K562 (cell line): ENCODE results near the gene C3orf80. TPM values are rescaled to one million over a fixed set of nuclear protein-coding genes. Genes with fewer than 3 reads are reported as not detected.

Experiments used
- ATAC-seq: fragments of 200-7000 bp; cut with Tn5 transposase; 3 replicates; pipeline ENCODE4 v1.9.1; 2020; ENCODE audit warnings: moderate library complexity
- BruUV-seq: library from RNA; stranded (reverse); fragments of 400-500 nt; replicated peaks from 2 replicates; lab custom pipeline; 2021; lab: Mats Ljungman, UMichigan
- CTCF ChIA-PET: fragments of 300-600 bp; formaldehyde crosslinking; extraction: SDS; loops from one replicate; lab custom pipeline; 2021; ENCODE audit warnings: low intra/inter-chr PET ratio; lab: Yijun Ruan, JAX
- POLR2A ChIA-PET: fragments of 300-600, 350-650 bp; sonication (Branson Sonifier 250); formaldehyde crosslinking; extraction: SDS; loops from one replicate; lab custom pipeline; 2021; ENCODE audit warnings: antibody characterized with exemption, inconsistent platforms; lab: Yijun Ruan, JAX
- DNase-seq, 4 experiments: peaks; one replicate each; pipeline versions ENCODE4 v3.0.0 to v3.0.0-alpha.2; 2011 to 2018; ENCODE audit warnings: low spot score in 3 of 4, mixed read lengths in 3 of 4; ENCODE audit errors: extremely low read depth in 1 of 4
- FAIRE-seq: peaks from 2 replicates; lab custom pipeline; 2011; peaks lifted over from hg19 to GRCh38; lab: Jason Lieb, UNC
- H2AFZ ChIP-seq: 2 replicates; pipeline ENCODE4 v1.6.0; 2011; ENCODE audit warnings: low read depth, low read length, control low read depth, inconsistent platforms
- H3K27ac ChIP-seq: fragments of 200-600 bp; 3 replicates; pipeline ENCODE4 v1.8.0; 2011; ENCODE audit warnings: low read depth, mild to moderate bottlenecking, control low read depth, inconsistent platforms, low read length, moderate library complexity, mixed read lengths; ENCODE audit errors: extremely low read depth
- H3K27me3 ChIP-seq, 2 experiments: fragments of 300-600 bp in 1 of 2; 2 replicates in 1 of 2; 3 replicates in 1 of 2; pipeline versions ENCODE4 v1.6.0 to v1.8.0; 2011; ENCODE audit warnings: inconsistent platforms in 2 of 2, low read length in 2 of 2, mild to moderate bottlenecking in 1 of 2, mixed read lengths in 1 of 2, moderate library complexity in 1 of 2; ENCODE audit not compliant: control insufficient read depth in 2 of 2, insufficient read depth in 2 of 2
- H3K36me3 ChIP-seq: fragments of 300-600 bp; 3 replicates; pipeline ENCODE4 v1.8.0; 2011; ENCODE audit warnings: mild to moderate bottlenecking, low read length, inconsistent platforms; ENCODE audit not compliant: control insufficient read depth, insufficient read depth
- H3K4me1 ChIP-seq, 2 experiments: fragments of 200-600 bp in 1 of 2; replicated peaks in 1 of 2; 2 replicates in 1 of 2; 3 replicates in 1 of 2; pipeline versions ENCODE4 v1.5.1 to v1.8.0; 2011; ENCODE audit warnings: inconsistent platforms in 2 of 2, low read length in 2 of 2, mild to moderate bottlenecking in 1 of 2, mixed read lengths in 1 of 2, moderate library complexity in 1 of 2; ENCODE audit not compliant: control insufficient read depth in 2 of 2, insufficient read depth in 2 of 2
- H3K4me2 ChIP-seq: 2 replicates; pipeline ENCODE4 v1.6.1; 2011; ENCODE audit warnings: low read length, control low read depth, inconsistent platforms, mixed read lengths; ENCODE audit not compliant: insufficient read depth
- H3K4me3 ChIP-seq: fragments of 200-600 bp; sonication (generic), shearing (Covaris generic); 2 replicates; pipeline ENCODE4 v1.5.1; 2016; ENCODE audit warnings: control low read depth, inconsistent platforms
- H3K79me2 ChIP-seq: fragments of 200-600 bp; 3 replicates; pipeline ENCODE4 v1.8.0; 2011; ENCODE audit warnings: low read length, inconsistent platforms; ENCODE audit not compliant: control insufficient read depth, insufficient read depth
- H3K9ac ChIP-seq, 2 experiments: 2 replicates each; pipeline versions ENCODE4 v1.6.0 to v1.6.1; 2011; ENCODE audit warnings: low read depth in 2 of 2, low read length in 2 of 2, control low read depth in 1 of 2, inconsistent platforms in 1 of 2, mild to moderate bottlenecking in 1 of 2, mixed read lengths in 1 of 2; ENCODE audit not compliant: insufficient read depth in 1 of 2
- H3K9me1 ChIP-seq: one replicate; pipeline ENCODE4 v1.6.0; 2011; ENCODE audit warnings: inconsistent platforms, mild to moderate bottlenecking, low read length, moderate library complexity; ENCODE audit not compliant: control insufficient read depth, insufficient read depth
- H3K9me3 ChIP-seq: replicated peaks from 2 replicates; pipeline ENCODE4 v1.5.1; 2011; ENCODE audit warnings: low read depth, low read length, inconsistent platforms; ENCODE audit not compliant: control insufficient read depth, insufficient read depth
- H4K20me1 ChIP-seq: replicated peaks from 2 replicates; pipeline ENCODE4 v1.6.1; 2011; ENCODE audit warnings: low read length, inconsistent platforms, mixed read lengths; ENCODE audit not compliant: control insufficient read depth, insufficient read depth
- CBX3 ChIP-seq, 2 experiments: IDR thresholded peaks; 1 replicate in 1 of 2; 2 replicates in 1 of 2; pipeline ENCODE4 v1.6.1; 2012; ENCODE audit warnings: inconsistent platforms in 2 of 2, low read length in 2 of 2, borderline replicate concordance in 1 of 2, control low read depth in 1 of 2
- FOXM1 ChIP-seq, 2 experiments: fragments of 450-650 bp in 1 of 2; sonication (generic) in 1 of 2; formaldehyde crosslinking in 1 of 2; IDR thresholded peaks; 2 replicates each; pipeline versions ENCODE4 v1.6.1 to v1.9.0; 2017 to 2022; ENCODE audit warnings: low read depth in 2 of 2, mild to moderate bottlenecking in 2 of 2, missing genetic modification reagents in 1 of 2, moderate library complexity in 1 of 2
- MLLT1 ChIP-seq, 2 experiments: fragments of 450-650 bp; IDR thresholded peaks; 2 replicates each; pipeline ENCODE4 v1.6.1; 2016
- NFATC3 ChIP-seq: fragments of 450-650 bp; IDR thresholded peaks from 2 replicates; pipeline ENCODE4 v1.6.1; 2017; ENCODE audit warnings: mild to moderate bottlenecking
- NONO ChIP-seq, 2 experiments: fragments of 200-400 bp in 1 of 2; fragments of 450-650 bp in 1 of 2; formaldehyde crosslinking in 1 of 2; IDR thresholded peaks; 2 replicates each; pipeline ENCODE4 v1.6.1; 2017; ENCODE audit warnings: low read depth in 2 of 2, mild to moderate bottlenecking in 2 of 2, moderate library complexity in 2 of 2, low read length in 1 of 2
- PATZ1 ChIP-seq: fragments of 250-450 bp; sonication (Bioruptor Pico); IDR thresholded peaks from 2 replicates; pipeline ENCODE4 v1.5.0; 2020; ENCODE audit warnings: mild to moderate bottlenecking, borderline replicate concordance
- SIN3A ChIP-seq, 2 experiments: fragments of 150-350 bp in 1 of 2; IDR thresholded peaks; 2 replicates each; pipeline ENCODE4 v1.6.1; 2011 to 2016; ENCODE audit warnings: borderline replicate concordance in 2 of 2, low read depth in 2 of 2, low read length in 2 of 2, mild to moderate bottlenecking in 2 of 2, moderate library complexity in 2 of 2; ENCODE audit not compliant: control insufficient read depth in 1 of 2
- YY1 ChIP-seq, 3 experiments: IDR thresholded peaks; 2 replicates each; pipeline ENCODE4 v1.6.1; 2011; ENCODE audit warnings: low read length in 2 of 3, mild to moderate bottlenecking in 2 of 3, moderate library complexity in 2 of 3, borderline replicate concordance in 1 of 3, control low read depth in 1 of 3, low read depth in 1 of 3; ENCODE audit not compliant: insufficient read depth in 3 of 3, insufficient replicate concordance in 2 of 3, control insufficient read depth in 1 of 3, insufficient read length in 1 of 3; ENCODE audit errors: extremely low read depth in 1 of 3
- ZBTB17 ChIP-seq: fragments of 450-650 bp; formaldehyde crosslinking; IDR thresholded peaks from 2 replicates; pipeline ENCODE4 v1.4.0; 2020; ENCODE audit warnings: mild to moderate bottlenecking
- ZNF23 ChIP-seq: fragments of 250-450 bp; sonication (Bioruptor Pico); IDR thresholded peaks from 2 replicates; pipeline ENCODE4 v1.4.0; 2020; ENCODE audit warnings: mild to moderate bottlenecking
- ZNF408 ChIP-seq: fragments of 250-450 bp; sonication (Bioruptor Pico); IDR thresholded peaks from 2 replicates; pipeline ENCODE4 v1.4.0; 2020; ENCODE audit warnings: low read depth, mild to moderate bottlenecking, moderate library complexity
- WGBS: fragments of 100-300 bp; shearing (Covaris generic); methylation state at CpG from one replicate; pipeline ENCODE4 v1.1.6; 2016; ENCODE audit warnings: low coverage, mixed read lengths; ENCODE audit not compliant: insufficient coverage; ENCODE audit errors: missing lambda C conversion rate; 5-methylcytosine and 5-hydroxymethylcytosine counted together
- in situ Hi-C: fragments of 300-500 bp; cut with MboI; formaldehyde crosslinking; loops from 4 replicates; pipeline ENCODE4 v1.15.0; 2018; ENCODE audit warnings: inconsistent platforms, mixed read lengths
- intact Hi-C: fragments of 100-400 bp; cut with micrococcal nuclease; formaldehyde crosslinking; loops from 2 replicates; pipeline ENCODE4 v1.14.2; 2022
- polyA plus RNA-seq, 8 experiments: library from polyadenylated mRNA; depleted of rRNA in 4 of 8; stranded (reverse) in 5 of 8; unstranded in 3 of 8; fragments of >200 nt; fragmentation: Nextera tagmentation in 2 of 8; fragmentation: Illumina TruSeq in 1 of 8; extraction: Ambion mirVana in 2 of 8; extraction: Trizol in 1 of 8; gene quantifications; 2 replicates each; pipeline versions ENCODE4 v1.2.1 to v1.2.3, GENCODE V29; 2011 to 2014; ENCODE audit warnings: inconsistent platforms in 1 of 8, missing spikeins in 1 of 8
- total RNA-seq, 7 experiments: library from RNA; depleted of rRNA in 6 of 7; stranded (reverse); fragments of >200 nt in 6 of 7; fragmentation: Illumina TruSeq in 2 of 7; extraction: Trizol in 2 of 7; gene quantifications; 2 replicates each; pipeline versions ENCODE4 v1.2.1 to v1.2.3, GENCODE V29; 2011 to 2021; ENCODE audit warnings: low replicate concordance in 1 of 7
- TF ChIP-seq, protein P1 (sequence below): sonication (generic); formaldehyde crosslinking; IDR thresholded peaks from 2 replicates; pipeline ENCODE4 v1.8.1; 2023; ENCODE audit warnings: mild to moderate bottlenecking, missing genetic modification reagents

The C3orf80 gene
- total and polyA plus RNA-seq, 9 of the 15 experiments (the other 6 are each of a cell fraction or from before 2014, with no cell fraction given): 0.03 to 0.75 (median 0.07) TPM

GRCh38 chr3:160185751-160186150 is 39.5 kb upstream of the C3orf80 start (continued):
- TF ChIP-seq, protein P1, sequence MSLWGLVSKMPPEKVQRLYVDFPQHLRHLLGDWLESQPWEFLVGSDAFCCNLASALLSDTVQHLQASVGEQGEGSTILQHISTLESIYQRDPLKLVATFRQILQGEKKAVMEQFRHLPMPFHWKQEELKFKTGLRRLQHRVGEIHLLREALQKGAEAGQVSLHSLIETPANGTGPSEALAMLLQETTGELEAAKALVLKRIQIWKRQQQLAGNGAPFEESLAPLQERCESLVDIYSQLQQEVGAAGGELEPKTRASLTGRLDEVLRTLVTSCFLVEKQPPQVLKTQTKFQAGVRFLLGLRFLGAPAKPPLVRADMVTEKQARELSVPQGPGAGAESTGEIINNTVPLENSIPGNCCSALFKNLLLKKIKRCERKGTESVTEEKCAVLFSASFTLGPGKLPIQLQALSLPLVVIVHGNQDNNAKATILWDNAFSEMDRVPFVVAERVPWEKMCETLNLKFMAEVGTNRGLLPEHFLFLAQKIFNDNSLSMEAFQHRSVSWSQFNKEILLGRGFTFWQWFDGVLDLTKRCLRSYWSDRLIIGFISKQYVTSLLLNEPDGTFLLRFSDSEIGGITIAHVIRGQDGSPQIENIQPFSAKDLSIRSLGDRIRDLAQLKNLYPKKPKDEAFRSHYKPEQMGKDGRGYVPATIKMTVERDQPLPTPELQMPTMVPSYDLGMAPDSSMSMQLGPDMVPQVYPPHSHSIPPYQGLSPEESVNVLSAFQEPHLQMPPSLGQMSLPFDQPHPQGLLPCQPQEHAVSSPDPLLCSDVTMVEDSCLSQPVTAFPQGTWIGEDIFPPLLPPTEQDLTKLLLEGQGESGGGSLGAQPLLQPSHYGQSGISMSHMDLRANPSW (CRISPR knock-in tag): no peak
- TF ChIP-seq NFATC3: no peak
- no peak for TF ChIP-seq ZNF408 (CRISPR knock-in tag)
- no peak for TF ChIP-seq SIN3A (IDR thresholded peaks at IDR 0.05; ENCODE audit: borderline replicate concordance in 2 of 2, control insufficient read depth in 1 of 2, low read depth in 2 of 2, low read length in 2 of 2)
- TF ChIP-seq NONO (IDR thresholded peaks at IDR 0.05; ENCODE audit: low read depth in 2 of 2, low read length in 1 of 2): no peak
- no peak for TF ChIP-seq CBX3 (IDR thresholded peaks at IDR 0.05; ENCODE audit: borderline replicate concordance in 1 of 2, low read length in 2 of 2)

GRCh38 chr3:160187288-160187687 is 37.9 kb upstream of the C3orf80 start:
- FAIRE-seq: no peak
- no peaks in the 10 kb centered on the region for H3K36me3 ChIP-seq
- H3K79me2 ChIP-seq: no peaks in the 10 kb centered on the region
- 0 out of 2 replicates have a peak overlapping the region, but pooled peaks have one; percentile 8 for H2AFZ ChIP-seq
- no peaks in the 10 kb centered on the region for H3K4me1 ChIP-seq
- WGBS: 0% methylated on average over 2 of the region's 2 CpGs
- no peak overlapping the region for H3K4me3 ChIP-seq
- DNase-seq: no peak
- no peak overlapping the region for H3K9ac ChIP-seq
- in situ Hi-C loops: no loop called here
- intact Hi-C loops: no loop called here
- no TSS peak for BruUV-seq
- ATAC-seq: no peak
- peaks cover 3 to 16% of the 10 kb centered on the region in 2 experiments; a peak in 4 of 5 replicates for H3K27me3 ChIP-seq
- TF ChIP-seq MLLT1 (IDR thresholded peaks at IDR 0.05) (0 out of 4 replicates have a peak, but pooled peaks of 1 of the 2 experiments have one; percentile 35), YY1 (IDR thresholded peaks at IDR 0.05; ENCODE audit: borderline replicate concordance in 1 of 3, control insufficient read depth in 1 of 3, extremely low read depth in 1 of 3, insufficient read depth in 3 of 3, insufficient read length in 1 of 3, insufficient replicate concordance in 2 of 3, low read depth in 1 of 3, low read length in 2 of 3) (peak in 1 of 3 experiments; percentile 44), ZBTB17 (CRISPR knock-in tag) (peak; percentile 94), ZNF23 (CRISPR knock-in tag) (peak; percentile 75; the same call in 1 of the 2 replicates), FOXM1 (IDR thresholded peaks at IDR 0.05; ENCODE audit: low read depth) (no peak), FOXM1 (CRISPR knock-in tag; IDR thresholded peaks at IDR 0.05; ENCODE audit: low read depth) (no peak), PATZ1 (CRISPR knock-in tag) (no peak)
- TF ChIP-seq, all 486 proteins: peak for 4
- H3K9me1 ChIP-seq: no peaks in the 10 kb centered on the region
- POLR2A ChIA-PET: interaction anchor here (1.1 to 2.5 kb wide), 2 partner anchors 9 to 23 kb away, joined by 3 to 7 read pairs; no protein-coding TSS in a partner anchor
- H4K20me1 ChIP-seq: no peaks in the 10 kb centered on the region
- H3K9me3 ChIP-seq: no peaks in the 10 kb centered on the region
- CTCF ChIA-PET: no interaction called here
- no peak overlapping the region for H3K4me2 ChIP-seq
- no peak overlapping the region for H3K27ac ChIP-seq
